ENCODE results near the gene EXO1.

GRCh38 chr1:241926141-241926540 is 78.1 kb downstream of the EXO1 start:
- TF ChIP-seq POLR2A (IDR thresholded peaks at IDR 0.05) (no peak), CTCF (IDR thresholded peaks at IDR 0.05) (no peak)

Measured in thyroid gland (tissue), 4 donors.